GM12874 (cell line): ENCODE results near the gene ABHD16B.

Experiments used
- CTCF ChIP-seq: IDR thresholded peaks from 2 replicates; pipeline ENCODE4 v1.5.1; 2011; ENCODE audit warnings: low read depth, mild to moderate bottlenecking, control low read depth, low read length, moderate library complexity; ENCODE audit not compliant: insufficient read depth

The ABHD16B gene

DNA sequence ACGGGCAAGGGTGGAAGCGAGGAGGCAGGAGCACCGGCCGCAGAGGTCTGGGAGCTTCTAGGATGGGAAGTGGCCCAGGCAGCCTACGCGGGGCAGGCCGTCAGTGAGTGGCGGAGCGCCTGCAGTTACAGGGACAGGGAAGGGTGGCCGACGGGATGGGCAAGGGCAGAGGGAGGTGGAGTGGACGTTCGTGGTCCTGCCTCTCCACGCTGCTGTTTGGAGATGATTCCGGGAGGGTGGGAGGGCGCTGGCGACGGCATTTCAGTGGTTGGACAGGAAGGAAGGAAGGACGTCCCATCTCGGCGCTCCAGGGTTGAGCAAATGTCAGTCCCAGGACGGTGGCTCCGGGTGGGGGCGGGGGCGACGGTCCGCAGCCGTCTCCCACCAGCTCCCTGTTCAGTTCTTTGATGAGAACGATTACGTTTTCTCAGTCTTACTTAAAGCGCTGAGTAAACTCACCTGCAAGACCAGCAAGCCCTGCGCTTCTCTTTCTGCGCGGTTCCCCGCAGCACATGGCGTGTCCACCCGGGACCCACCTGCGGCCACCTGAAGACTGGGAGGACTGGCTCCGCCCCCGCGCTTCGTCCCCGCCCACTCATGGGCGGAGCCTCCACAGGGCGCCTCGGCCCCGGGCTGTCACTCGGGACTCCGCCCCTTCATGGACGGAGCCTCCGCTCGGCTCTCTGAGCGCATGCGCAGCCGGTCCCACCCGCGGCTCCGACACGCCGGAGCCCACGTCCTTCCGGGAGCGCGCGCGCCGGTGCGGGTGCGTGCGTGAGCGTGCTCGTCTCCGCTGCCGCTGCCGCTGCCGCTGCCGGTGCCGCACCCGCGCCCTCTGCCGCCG is 33.3 kb downstream of the ABHD16B start, which contains the start of gene DNAJC5:
DNAJC5 (plus strand) TSS at position 769 of the 844 bp plus-strand sequence. CDS start 33,220 bp downstream, outside the sequence.
- no peak for TF ChIP-seq CTCF

DNA sequence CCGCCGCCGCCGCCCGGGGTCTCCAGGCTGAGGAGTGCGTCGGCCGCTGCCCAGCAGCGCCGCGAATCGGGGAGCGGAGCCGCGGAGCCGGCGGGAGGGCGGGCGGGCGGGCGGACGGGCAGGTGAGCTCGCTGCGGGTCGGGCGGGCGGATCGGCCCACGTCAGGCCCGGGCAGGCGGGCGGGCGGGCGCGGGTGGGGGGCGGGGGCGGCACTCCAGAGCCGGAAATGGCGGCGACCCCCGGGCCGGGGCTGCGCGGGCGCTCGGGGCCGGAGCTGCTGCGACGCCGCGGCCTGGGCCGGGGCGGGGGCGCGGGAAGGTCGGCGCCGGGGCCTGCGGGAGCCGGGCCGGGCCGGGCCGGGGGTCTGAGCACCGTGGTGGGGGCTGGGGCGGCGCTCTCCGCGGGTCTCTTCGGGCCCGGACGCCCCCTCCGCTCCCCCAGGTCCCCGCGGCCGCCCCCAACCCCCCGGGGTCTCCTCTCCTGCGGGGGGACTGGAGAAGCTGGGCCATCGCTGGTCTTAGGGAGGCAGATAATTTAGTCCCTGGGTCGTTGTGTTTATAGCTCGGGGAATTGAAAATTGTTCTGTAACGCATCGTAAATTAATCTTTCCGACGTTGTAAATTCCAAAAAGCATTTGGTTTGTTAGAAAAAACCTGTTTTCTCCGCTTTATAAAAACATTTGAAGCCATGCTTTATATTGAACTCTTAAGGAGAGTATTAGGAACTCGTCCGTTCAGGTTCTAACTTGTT is 34.1 kb downstream of the ABHD16B start:
- no peak for TF ChIP-seq CTCF

DNA sequence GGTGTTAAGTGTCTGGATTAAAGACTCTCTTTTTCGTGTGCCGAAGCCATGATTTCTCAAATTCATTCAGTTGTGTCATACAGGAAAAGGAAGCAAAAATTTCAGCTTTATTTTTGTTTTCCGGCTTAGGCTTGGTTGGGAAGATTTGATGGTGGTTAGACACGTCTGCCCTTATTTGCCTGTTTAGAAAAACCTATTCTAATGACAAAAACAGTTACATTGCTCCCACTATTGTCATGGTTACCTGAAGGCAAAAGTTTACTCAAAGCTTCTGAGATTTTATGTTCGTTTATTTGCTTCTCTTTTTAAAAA is 34.6 kb downstream of the ABHD16B start:
- TF ChIP-seq CTCF: no peak

- no peak for TF ChIP-seq CTCF
Measured at GRCh38 chr20:63896264-63897105, 35.2 kb downstream of the ABHD16B start.

DNA sequence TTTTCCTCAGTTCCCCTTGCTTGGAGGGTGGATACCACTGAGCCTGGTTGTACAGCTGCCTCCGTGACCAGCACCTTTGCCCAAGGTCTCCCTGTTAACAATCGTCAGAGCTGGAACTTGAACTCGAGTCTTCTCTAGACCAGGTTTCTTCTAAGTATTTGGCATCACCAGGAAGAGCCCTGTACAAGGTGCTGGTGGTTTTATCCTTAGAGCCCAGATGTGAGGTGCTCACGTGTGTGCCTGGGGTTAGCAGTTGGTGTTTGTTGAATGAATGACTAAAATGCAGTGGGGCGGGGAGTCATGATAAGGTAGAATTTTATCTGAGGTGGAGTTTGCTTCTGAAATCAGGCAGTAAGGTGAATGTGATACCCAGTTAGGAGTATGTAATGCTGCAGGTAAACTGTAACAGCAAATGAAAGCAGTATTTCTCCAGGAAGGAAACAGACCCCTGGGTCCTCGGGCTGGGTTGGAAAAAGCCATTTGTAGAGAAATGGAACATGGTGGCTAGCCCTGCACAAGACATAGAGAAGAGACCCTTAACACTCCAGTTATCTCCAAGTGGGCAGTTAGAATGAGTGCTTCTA is 36.8 kb downstream of the ABHD16B start:
- no peak for TF ChIP-seq CTCF

GRCh38 chr20:63898882-63899558 is 37.7 kb downstream of the ABHD16B start:
- no peak for TF ChIP-seq CTCF
